Coronary artery (tissue), 2 donors: ENCODE results near the gene COG7.
"Not testable (repeated sequence)": the region's sequence is repeated elsewhere in the genome, so short reads cannot be mapped to it uniquely, and the experiment has no call there.

Experiments used
- DNase-seq: peaks from one replicate; pipeline ENCODE4 v3.0.0-alpha.2; 2017; ENCODE audit warnings: low spot score
- H3K27ac ChIP-seq, 2 donors: fragments of 200-600 bp; sonication (generic); one replicate each; pipeline ENCODE4 v1.5.1; 2016 to 2019
- H3K4me3 ChIP-seq: fragments of 200-600 bp; sonication (generic); 2 replicates; pipeline ENCODE4 v1.5.1; 2016; ENCODE audit warnings: mild to moderate bottlenecking, moderate library complexity
- CTCF ChIP-seq: fragments of 200-600 bp; sonication (generic); IDR thresholded peaks from one replicate; pipeline ENCODE4 v1.5.1; 2019; ENCODE audit warnings: antibody characterized with exemption

The COG7 gene

GRCh38 chr16:23406546-23407240 lies 46.3 kb downstream of the COG7 start:
- no peak for DNase-seq
- Histone ChIP-seq H3K27ac (no peak overlapping the region), H3K4me3 (no peak overlapping the region)
- TF ChIP-seq CTCF: no peak

GRCh38 chr16:23406024-23406423 lies 47.0 kb downstream of the COG7 start:
- DNase-seq: no peak

GRCh38 chr16:23403547-23403946 lies 49.4 kb downstream of the COG7 start:
- no peak for TF ChIP-seq CTCF
- no peak for DNase-seq
- H3K4me3 ChIP-seq: no peak overlapping the region
- no peak overlapping the region for H3K27ac ChIP-seq

More at GRCh38 chr16:23406024-23406423, 47.0 kb downstream of the COG7 start:
- no peak overlapping the region for H3K27ac ChIP-seq
- no peak for TF ChIP-seq CTCF
- H3K4me3 ChIP-seq: no peak overlapping the region

GRCh38 chr16:23402100-23402499 lies 50.9 kb downstream of the COG7 start:
- H3K4me3 ChIP-seq: no peak overlapping the region
- no peak for TF ChIP-seq CTCF
- no peak overlapping the region for H3K27ac ChIP-seq
- no peak for DNase-seq

GRCh38 chr16:23401139-23401538 lies 51.9 kb downstream of the COG7 start:
- DNase-seq: no peak
- no peak for TF ChIP-seq CTCF
- H3K4me3 ChIP-seq: no peak overlapping the region
- no peak overlapping the region for H3K27ac ChIP-seq

GRCh38 chr16:23400447-23400846 lies 52.5 kb downstream of the COG7 start:
- not testable (repeated sequence) for H3K27ac ChIP-seq, DNase-seq, H3K4me3 ChIP-seq

- TF ChIP-seq CTCF: no peak
- Histone ChIP-seq H3K27ac (no peak overlapping the region), H3K4me3 (no peak overlapping the region)
- no peak for DNase-seq
These were observed 53.8 kb downstream of the COG7 start for GRCh38 chr16:23398987-23399805.
